Esophagus squamous epithelium (tissue), 5 donors: ENCODE measurements around the gene EIF2B2. TPM values are rescaled to one million over a fixed set of nuclear protein-coding genes. Genes with fewer than 3 reads are reported as not detected.

Experiments
- DNase-seq: peaks from one replicate; lab custom pipeline; 2025; lab: John Stamatoyannopoulos, UW
- H3K27ac ChIP-seq, 4 donors: fragments of 200-600 bp; sonication (generic); one replicate each; pipeline ENCODE4 v1.5.1; 2016 to 2019; ENCODE audit warnings: mild to moderate bottlenecking in 1 of 4
- H3K27me3 ChIP-seq, 4 donors: fragments of 200-600 bp; sonication (generic); 1 replicate in 3 of 4; 2 replicates in 1 of 4; pipeline versions ENCODE4 v1.5.1 to v1.6.0; 2017 to 2021; ENCODE audit warnings: antibody characterized with exemption in 1 of 4
- H3K36me3 ChIP-seq, 3 donors: fragments of 200-600 bp; sonication (generic); one replicate each; pipeline ENCODE4 v1.5.1; 2016 to 2019
- H3K4me1 ChIP-seq, 3 donors: fragments of 200-600 bp; sonication (generic); one replicate each; pipeline ENCODE4 v1.5.1; 2017 to 2019
- H3K4me3 ChIP-seq, 4 donors: fragments of 200-600 bp; sonication (generic); 1 replicate in 3 of 4; 2 replicates in 1 of 4; pipeline ENCODE4 v1.5.1; 2016 to 2019; ENCODE audit warnings: mild to moderate bottlenecking in 2 of 4, moderate library complexity in 1 of 4
- H3K9me3 ChIP-seq, 3 donors: fragments of 200-600 bp; sonication (generic); one replicate each; pipeline ENCODE4 v1.5.1; 2016 to 2019
- CTCF ChIP-seq, 6 experiments: fragments of 450-650 bp in 4 of 6; fragments of 200-600 bp in 2 of 6; sonication (generic) in 2 of 6; IDR thresholded peaks; one replicate each; pipeline ENCODE4 v1.5.1; 2016 to 2019; ENCODE audit warnings: antibody characterized with exemption in 6 of 6, mild to moderate bottlenecking in 4 of 6, moderate library complexity in 4 of 6
- POLR2A ChIP-seq, 4 donors: fragments of 450-650 bp; IDR thresholded peaks; one replicate each; pipeline ENCODE4 v1.6.1; 2017; ENCODE audit warnings: antibody characterized with exemption in 4 of 4, mild to moderate bottlenecking in 4 of 4, moderate library complexity in 3 of 4
- WGBS, 2 donors: methylation state at CpG; one replicate each; pipeline ENCODE4 v1.1.5; 2018; 5-methylcytosine and 5-hydroxymethylcytosine counted together
- intact Hi-C: fragments of 100-400 bp; cut with DNase I; formaldehyde crosslinking; loops from one replicate; pipeline ENCODE4 v1.15.0; 2022
- total RNA-seq, 4 donors: library from RNA; depleted of rRNA; stranded (reverse); fragments of >200 nt; gene quantifications; one replicate each; pipeline ENCODE4 v1.1.0, GENCODE V29; 2016
- donor health status: DM: yes; HTN: yes; CAD: no.

The EIF2B2 gene
- total RNA-seq, 4 donors from 2014 or later, result 27.8 to 41.0 (median 39.0) TPM

GRCh38 chr14:75042035-75042434 lies 39.3 kb downstream of the EIF2B2 start:
- 64 to 69% methylated on average over 6 of the region's 6 CpGs for WGBS, 2 donors
- Histone ChIP-seq H3K9me3 (no peaks in the 10 kb centered on the region), H3K27ac (peak overlapping the region in 2 of 4 donors; percentile 7 to 31), H3K27me3 (no peaks in the 10 kb centered on the region), H3K4me1 (peaks cover 0 to 47% (median 5%) of the 10 kb centered on the region in 3 donors), H3K4me3 (no peak overlapping the region), H3K36me3 (peaks cover 5 to 53% (median 10%) of the 10 kb centered on the region in 3 donors)
- intact Hi-C loops, result no loop called here
- no peak for TF ChIP-seq CTCF (IDR thresholded peaks at IDR 0.05)
- TF ChIP-seq POLR2A (IDR thresholded peaks at IDR 0.05), result no peak
- DNase-seq, result no peak

GRCh38 chr14:75044322-75044721 lies 41.6 kb downstream of the EIF2B2 start:
- Histone ChIP-seq H3K9me3 (no peaks in the 10 kb centered on the region), H3K4me3 (peak overlapping the region in 1 of 4 donors; percentile 22), H3K36me3 (peaks cover 0 to 30% (median 0%) of the 10 kb centered on the region in 3 donors), H3K27me3 (no peaks in the 10 kb centered on the region), H3K4me1 (peaks cover 0 to 63% (median 12%) of the 10 kb centered on the region in 3 donors), H3K27ac (peak overlapping the region in 3 of 4 donors; percentile 7 to 53 (median 45))
- 10 to 31% methylated on average over 2 of the region's 2 CpGs for WGBS, 2 donors
- DNase-seq, result no peak
- TF ChIP-seq POLR2A (IDR thresholded peaks at IDR 0.05), result no peak
- TF ChIP-seq CTCF (IDR thresholded peaks at IDR 0.05), result no peak
- intact Hi-C loops, result no loop called here

- H3K27me3 ChIP-seq, result no peaks in the 10 kb centered on the region
- no peak for DNase-seq
- H3K4me3 ChIP-seq, result peak overlapping the region in 1 of 4 donors; percentile 22
- H3K4me1 ChIP-seq, result peaks cover 0 to 68% (median 15%) of the 10 kb centered on the region in 3 donors
- H3K27ac ChIP-seq, result peak overlapping the region in 3 of 4 donors; percentile 8 to 53 (median 45)
- intact Hi-C loops, result no loop called here
- WGBS, 2 donors, result 52 to 54% methylated on average over 5 to 6 of the region's 8 CpGs
- H3K9me3 ChIP-seq, result no peaks in the 10 kb centered on the region
- H3K36me3 ChIP-seq, result peaks cover 0 to 27% (median 0%) of the 10 kb centered on the region in 3 donors
- TF ChIP-seq CTCF (IDR thresholded peaks at IDR 0.05) (no peak), POLR2A (IDR thresholded peaks at IDR 0.05) (no peak)
Observed at GRCh38 chr14:75044752-75045151, 42.0 kb downstream of the EIF2B2 start.

DNA sequence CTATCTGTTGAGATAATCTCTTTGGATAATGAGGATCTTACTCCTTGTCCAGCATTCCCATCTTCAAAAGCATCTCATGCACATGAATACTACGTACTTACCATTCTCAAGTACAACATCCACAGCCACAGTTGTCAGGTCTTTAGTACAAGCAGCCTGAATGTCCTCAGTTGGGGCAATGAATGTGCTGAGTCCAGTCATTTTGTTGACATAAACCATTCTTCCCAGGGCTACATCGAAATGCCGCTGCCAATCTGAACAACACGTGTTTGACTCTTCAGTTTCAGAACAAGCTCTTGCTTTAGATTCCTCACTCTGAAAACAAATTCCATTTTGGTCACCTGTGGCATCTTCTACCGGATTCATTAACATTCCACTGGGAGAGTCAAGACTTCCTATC lies 43.6 kb downstream of the EIF2B2 start:
- Histone ChIP-seq H3K9me3 (no peaks in the 10 kb centered on the region), H3K27ac (no peak overlapping the region), H3K4me3 (no peak overlapping the region), H3K27me3 (no peaks in the 10 kb centered on the region), H3K36me3 (peaks cover 0 to 21% (median 0%) of the 10 kb centered on the region in 3 donors), H3K4me1 (peaks cover 0 to 77% (median 22%) of the 10 kb centered on the region in 3 donors)
- intact Hi-C loops, result no loop called here
- TF ChIP-seq CTCF (IDR thresholded peaks at IDR 0.05), result no peak
- no peak for TF ChIP-seq POLR2A (IDR thresholded peaks at IDR 0.05)
- no peak for DNase-seq
- 87 to 95% methylated on average over 5 of the region's 5 CpGs for WGBS, 2 donors

DNA sequence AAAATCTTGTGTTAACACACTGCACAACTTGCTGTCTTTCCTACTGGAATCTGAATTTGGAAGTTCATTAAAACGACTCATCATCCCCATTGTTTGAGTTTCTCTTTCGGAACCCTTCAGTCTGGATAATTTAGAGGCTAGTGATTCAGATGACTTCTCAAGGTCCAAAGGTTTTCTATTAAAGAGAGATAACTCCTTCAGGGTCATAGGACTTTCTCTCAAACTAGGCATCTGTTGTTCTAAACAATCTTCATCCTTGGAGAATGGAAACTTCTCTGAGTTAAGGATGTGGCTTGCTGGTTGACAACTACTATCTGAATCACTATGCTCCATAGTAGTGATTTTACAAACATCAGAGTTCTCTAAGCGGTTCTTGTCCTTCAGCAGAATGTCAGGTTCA lies 44.2 kb downstream of the EIF2B2 start:
- peaks cover 0 to 15% (median 0%) of the 10 kb centered on the region in 3 donors for H3K36me3 ChIP-seq
- H3K4me3 ChIP-seq, result no peak overlapping the region
- H3K27me3 ChIP-seq, result no peaks in the 10 kb centered on the region
- no peak overlapping the region for H3K27ac ChIP-seq
- no peak for DNase-seq
- intact Hi-C loops, result no loop called here
- WGBS, 2 donors, result 74 to 81% methylated on average over 3 of the region's 3 CpGs
- peaks cover 0 to 77% (median 27%) of the 10 kb centered on the region in 3 donors for H3K4me1 ChIP-seq
- no peaks in the 10 kb centered on the region for H3K9me3 ChIP-seq
- TF ChIP-seq CTCF (IDR thresholded peaks at IDR 0.05), result no peak
- TF ChIP-seq POLR2A (IDR thresholded peaks at IDR 0.05), result no peak
